NCI-H526 (cell line): ENCODE results near the gene LRRC43.

ENCODE experiments used
- DNase-seq, 2 experiments: peaks; one replicate each; lab custom pipeline; 2025; lab: John Stamatoyannopoulos, UW

LRRC43 gene, protein sequence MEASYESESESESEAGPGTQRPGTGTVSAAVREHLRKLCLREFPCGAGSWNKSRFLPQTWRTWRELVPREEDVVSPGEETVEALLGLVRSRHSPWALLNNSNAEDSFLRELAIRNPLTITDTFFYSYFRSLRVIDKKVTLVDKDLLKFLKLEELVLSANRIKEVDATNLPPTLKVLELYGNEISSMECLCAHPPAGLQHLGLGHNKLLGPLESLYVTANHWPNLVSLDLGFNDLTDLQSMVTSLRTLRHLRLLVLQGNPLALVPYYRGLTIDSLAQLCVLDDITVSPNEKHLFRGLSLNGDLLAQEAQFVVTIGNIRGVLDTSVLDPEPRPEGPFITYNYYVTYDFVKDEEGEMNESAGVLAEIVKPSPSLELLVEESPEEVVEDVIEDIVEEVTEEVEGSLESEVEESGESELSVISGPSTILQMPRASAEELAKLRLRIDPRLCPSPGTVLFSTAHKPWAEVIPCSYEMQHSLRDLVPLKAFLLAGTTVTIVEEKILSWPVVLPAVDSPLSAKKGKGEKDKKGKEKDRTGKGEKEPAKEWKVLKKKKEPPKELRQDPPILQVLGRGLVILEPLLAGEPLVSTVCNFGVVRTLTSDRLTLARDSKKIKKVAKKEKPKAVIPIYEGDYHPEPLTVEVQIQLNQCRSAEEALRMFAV

GRCh38 chr12:122182887-122183587 is at the start of gene LRRC43:
Gene LRRC43 (plus strand): TSS chr12:122183123. CDS start chr12:122183145, 22 bp downstream.
- DNase-seq = peak; percentile 77 to 93

GRCh38 chr12:122133192-122133950 is 49.6 kb upstream of the LRRC43 start:
- no peak for DNase-seq

- no peak for DNase-seq
These were observed 47.4 kb upstream of the LRRC43 start for GRCh38 chr12:122135437-122136031.

- DNase-seq = peak in 1 of 2 experiments; percentile 49
These were observed 45.7 kb upstream of the LRRC43 start for GRCh38 chr12:122137229-122137628.

DNA sequence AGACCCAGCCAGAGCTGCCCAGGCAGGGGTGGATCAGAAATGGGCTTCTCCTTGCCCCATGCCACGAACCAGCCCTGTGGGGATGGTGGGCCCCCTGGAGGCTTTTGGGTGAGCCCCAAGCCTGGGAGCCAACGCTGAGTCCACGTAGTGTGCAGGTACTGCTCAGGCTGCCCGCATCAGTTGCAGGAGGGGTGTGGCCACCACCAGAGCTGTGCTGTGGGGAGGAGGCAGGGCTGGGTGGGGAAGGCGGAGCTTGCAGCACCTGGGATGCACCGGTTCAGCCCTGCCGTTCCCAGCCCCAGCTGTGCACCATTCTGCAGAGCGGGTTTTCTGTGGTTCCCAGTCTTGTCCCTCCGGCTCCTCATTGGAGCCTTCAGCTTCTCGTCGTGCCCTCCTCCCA is 45.2 kb upstream of the LRRC43 start:
- peak; percentile 18 to 78 for DNase-seq

GRCh38 chr12:122138181-122138580 is 44.7 kb upstream of the LRRC43 start:
- DNase-seq = no peak

DNA sequence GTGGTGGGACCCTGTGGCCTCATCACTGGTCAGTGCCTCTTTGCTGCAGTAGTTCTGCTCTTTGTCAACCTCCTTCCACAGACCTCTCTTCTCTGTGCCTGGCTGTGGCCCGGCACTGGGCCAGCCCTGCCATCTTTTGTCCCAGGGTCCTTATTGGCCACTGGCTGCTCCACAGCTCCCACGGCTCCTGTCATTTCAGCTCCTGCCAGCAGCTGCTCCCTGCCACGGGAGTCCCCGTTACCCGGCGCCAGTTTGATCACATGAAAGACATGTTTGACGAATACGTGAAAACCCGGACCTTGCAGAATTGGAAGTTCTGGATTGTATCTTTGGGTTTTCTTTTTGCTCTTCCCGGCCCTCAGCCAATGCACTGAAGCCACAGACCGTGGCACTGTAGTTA is 44.3 kb upstream of the LRRC43 start:
- no peak for DNase-seq

DNA sequence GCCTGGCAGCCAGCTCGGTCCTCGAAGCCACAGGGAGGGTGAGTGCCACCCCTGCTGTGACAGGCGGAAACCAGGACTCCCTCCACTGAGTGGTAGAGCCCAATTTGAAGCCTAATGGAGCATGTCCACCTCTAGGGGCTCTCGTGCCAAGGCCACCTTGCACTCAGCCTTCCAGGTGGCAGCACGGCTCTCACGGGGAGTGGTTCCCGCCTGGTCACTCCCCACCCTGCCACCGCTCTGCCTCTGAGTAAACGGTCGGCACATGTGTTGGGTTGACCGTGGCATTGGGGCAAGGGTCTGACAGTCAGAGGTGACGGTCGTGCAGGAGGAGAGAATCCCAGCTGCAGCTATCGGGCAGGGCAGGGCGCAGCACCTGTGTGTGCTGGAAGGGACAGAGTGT is 43.7 kb upstream of the LRRC43 start:
- DNase-seq = no peak

DNA sequence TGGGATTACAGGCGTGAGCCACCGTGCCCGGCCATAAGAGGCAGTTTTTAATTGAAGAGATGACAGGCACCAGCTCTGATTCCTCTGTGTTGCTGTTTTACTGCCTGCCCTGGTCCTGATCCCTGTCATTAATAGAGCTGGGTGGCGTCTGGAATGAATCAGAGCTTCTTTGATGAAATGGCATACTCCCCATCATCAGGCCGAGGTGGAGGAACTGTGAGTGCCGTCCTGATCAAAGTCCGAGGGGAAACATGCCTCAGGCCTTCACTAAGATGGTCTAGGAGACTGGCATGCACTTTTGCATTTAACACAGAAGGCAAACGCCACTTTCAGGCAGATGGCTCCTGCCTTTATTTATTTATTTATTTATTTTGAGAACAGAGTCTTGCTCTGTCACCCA is 43.0 kb upstream of the LRRC43 start:
- no peak for DNase-seq

DNA sequence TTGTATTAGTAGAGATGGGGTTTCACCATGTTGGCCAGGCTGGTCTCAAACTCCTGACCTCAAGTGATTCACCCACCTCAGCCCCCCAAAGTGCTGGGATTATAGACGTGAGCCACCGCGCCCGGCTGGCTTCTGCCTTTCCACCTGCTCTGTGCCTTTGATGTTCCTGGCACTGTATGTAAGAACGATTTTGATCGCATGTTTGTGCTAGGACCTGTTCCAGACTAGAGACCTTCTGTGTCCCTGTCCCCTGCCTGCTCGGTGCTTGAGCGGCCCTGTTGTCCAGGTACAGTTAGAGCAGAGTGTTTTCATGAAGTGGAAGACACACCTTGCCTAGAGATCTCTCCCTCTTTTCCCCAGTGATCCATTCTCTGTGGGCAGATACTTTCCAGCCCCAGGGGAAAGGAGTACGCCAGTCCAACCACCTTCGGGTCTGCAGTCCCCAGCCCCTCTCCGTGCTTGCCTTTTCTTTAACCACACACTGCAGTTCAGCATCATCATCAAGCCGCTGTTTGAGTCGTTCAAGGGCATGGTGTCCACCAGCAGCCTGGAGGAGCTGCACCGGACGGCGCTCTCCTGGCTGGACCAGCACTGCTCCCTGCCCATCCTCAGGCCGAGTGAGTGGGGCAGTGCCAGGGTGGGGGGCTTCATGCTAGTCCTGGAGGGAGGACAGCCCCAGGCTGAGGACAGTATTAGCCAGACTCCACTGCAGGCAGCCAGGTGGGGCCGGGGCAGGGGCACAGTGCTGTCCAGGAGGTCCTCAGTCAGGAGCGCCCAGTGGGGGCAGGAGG is 42.3 kb upstream of the LRRC43 start:
- DNase-seq = no peak

DNA sequence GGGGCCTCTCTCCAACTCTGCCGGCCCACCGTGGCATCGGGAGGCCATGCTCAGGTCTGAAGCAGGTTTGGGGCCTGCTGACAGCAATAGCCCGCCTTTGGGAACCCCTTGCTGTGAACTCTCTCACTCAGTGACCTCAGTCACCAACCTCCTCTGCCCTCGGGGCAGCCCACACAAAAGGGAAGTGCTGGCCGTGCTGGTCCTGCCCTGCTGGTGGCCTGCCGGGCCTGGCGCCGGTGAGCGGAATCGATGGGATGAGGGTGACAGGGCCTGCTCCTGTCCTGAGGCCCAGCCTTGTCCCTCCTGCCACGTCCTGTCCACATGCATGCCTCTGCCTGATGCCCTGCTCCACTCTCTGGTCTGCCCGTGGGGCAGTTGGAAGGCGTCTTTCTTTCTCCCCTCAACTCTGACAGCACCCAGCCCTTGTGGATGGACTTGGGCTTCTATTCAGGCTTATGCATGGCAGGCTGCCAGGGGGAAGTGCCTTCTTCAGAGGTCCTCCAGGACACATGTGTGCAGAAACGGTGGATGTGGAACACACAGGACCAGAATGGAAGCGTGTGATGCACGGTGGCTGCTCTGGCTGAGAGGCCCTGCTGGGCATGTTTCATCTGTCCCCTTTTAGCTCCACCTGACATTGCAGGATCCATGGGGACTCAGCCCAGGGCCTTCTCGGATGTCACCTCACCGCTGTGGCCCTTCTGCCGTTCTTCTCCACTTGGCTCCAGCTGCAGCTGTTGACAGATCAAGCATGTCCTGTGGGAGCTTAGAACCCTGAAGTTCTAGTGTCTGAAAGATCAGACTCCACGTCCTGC is 40.8 kb upstream of the LRRC43 start:
- DNase-seq = no peak

GRCh38 chr12:122142857-122143256 is 40.1 kb upstream of the LRRC43 start:
- no peak for DNase-seq

- no peak for DNase-seq
These were observed 38.0 kb upstream of the LRRC43 start for GRCh38 chr12:122144885-122145284.

DNA sequence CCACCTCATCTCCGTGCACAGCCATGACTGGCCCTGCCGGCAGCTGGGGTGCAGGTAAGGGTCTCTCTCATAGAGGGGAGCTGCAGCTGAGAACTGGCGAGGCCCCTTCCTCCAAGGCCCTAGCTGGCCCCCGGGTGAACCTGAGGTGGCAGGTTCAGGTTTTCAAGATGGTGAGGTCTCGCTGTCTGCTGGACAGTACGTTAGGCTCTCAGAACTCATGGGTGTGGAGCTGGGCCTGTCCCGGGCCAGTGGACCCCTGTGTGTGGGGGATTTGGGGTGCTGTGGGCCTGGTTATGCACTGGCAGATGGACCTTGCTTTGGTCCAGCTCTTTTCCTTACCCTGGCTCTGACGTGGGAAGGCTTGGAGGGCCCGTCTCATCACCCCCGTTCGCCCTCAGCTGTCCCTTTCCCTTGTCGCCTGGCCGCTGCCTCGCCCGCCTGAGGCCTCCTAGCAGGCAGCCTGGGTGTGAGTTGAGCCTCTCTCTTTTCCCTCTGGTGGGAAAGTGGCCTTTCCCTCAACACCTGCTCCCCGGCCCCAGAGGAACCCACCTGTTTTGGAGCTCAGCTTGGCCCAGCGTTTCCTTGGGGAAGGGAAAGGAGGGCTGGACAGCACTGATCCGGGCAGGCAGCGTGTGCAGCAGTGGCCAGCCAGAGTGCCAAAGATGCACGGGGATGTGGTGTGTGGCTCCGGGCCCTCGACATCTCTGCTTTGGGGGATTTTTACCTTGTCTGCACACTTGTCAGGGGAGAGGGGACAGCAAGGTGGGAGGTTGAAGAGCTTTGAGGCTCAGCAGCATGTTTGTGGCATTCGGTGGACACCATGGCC is 37.2 kb upstream of the LRRC43 start:
- DNase-seq = no peak

- no peak for DNase-seq
These were observed 35.2 kb upstream of the LRRC43 start for GRCh38 chr12:122147514-122148290.

DNA sequence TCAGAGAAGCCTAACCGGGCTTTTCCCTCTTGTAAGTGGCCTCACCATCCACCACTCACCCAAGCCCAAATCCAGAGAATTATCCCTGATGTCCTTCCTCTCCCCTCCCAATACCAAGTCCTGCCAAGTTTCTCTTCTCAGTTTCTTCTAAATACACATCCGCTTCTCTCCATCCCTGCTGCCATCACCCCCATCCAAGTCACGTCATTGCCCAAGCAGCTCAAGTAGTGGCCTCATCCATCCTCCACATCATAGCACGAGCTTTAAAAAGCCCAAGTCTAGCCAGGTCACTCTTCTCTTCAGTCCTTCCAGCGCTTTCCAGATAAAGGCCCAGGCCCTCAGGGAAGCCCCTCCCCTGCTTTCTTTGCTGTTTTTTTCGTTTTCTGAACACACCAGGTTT is 34.3 kb upstream of the LRRC43 start:
- DNase-seq = no peak

DNA sequence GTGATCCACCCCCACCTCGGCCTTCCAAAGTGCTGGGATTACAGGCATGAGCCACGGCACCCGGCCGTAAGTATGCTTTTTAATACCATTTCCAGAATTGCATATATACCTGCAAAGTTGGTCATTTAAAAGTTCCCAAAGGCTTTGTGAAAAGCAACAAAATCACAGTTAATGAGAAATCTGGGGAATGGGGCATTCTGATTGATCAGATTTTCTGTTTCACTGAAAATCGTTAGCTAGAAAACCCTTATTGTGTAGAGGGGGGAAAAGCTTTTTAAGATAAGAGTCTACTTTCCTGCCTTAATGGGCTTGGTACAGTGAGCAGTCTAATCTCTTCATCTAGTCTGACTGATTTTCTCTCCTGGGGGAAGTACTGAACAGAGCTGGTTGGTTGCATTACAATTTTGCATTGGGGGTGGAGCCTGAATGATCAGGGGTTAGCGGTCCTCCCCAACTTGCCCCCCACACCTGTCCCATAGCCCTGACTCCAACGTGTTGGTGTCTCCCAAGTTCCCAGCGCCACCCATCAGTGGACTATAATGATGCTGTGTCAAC is 32.7 kb upstream of the LRRC43 start:
- DNase-seq = no peak

DNA sequence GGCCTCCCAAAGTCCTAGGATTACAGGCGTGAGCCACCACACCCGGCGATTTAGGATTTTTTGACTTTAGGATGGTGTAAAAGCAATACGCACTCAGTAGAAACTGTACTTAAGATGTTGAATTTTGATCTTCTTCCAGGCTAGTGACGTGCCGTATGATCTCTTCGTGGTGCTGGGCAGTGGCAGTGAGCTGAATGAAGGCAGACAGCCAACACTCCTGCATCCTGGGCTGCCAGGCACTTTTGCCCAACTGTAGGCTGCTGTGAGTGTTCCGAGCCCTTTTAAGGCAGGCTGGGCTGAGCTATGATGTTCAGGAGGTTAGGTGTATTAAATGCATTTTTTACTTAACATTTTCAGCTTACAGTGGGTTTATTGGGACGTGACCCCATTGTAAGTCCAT is 30.2 kb upstream of the LRRC43 start:
- DNase-seq = no peak
